HL-60 (cell line): Measurements from ENCODE around the gene POLR1H.

Source experiments
- CTCF ChIP-seq: IDR thresholded peaks from one replicate; pipeline ENCODE4 v1.5.1; 2011; ENCODE audit warnings: low read length, control low read depth, inconsistent platforms; ENCODE audit not compliant: insufficient read depth
- GABPA ChIP-seq: IDR thresholded peaks from 2 replicates; pipeline ENCODE4 v1.6.1; 2012; ENCODE audit warnings: low read depth
- POLR2AphosphoS5 ChIP-seq: IDR thresholded peaks from 2 replicates; pipeline ENCODE4 v1.6.1; 2012; ENCODE audit warnings: low read depth
- REST ChIP-seq: IDR thresholded peaks from 2 replicates; pipeline ENCODE4 v1.6.1; 2012; ENCODE audit warnings: low read depth; ENCODE audit not compliant: insufficient replicate concordance

- TF ChIP-seq CTCF (no peak), REST (no peak), GABPA (no peak), POLR2AphosphoS5 (no peak)
Measured at GRCh38 chr6:30020626-30021025, 40.4 kb upstream of the POLR1H start.
